ENCODE measurements around the gene TJAP1.
"Not testable (repeated sequence)": the region's sequence is repeated elsewhere in the genome, so short reads cannot be mapped to it uniquely, and the experiment has no call there.

The TJAP1 gene

GRCh38 chr6:43539409-43539808 lies 62.0 kb downstream of the TJAP1 start:
- not testable (repeated sequence) for DNase-seq (ENCODE audit: low spot score)

- DNase-seq (ENCODE audit: low spot score) = no peak
These were observed 63.1 kb downstream of the TJAP1 start for GRCh38 chr6:43540507-43540906.

- no peak for DNase-seq (ENCODE audit: low spot score)
These were observed 64.6 kb downstream of the TJAP1 start for GRCh38 chr6:43541774-43542471.

GRCh38 chr6:43544461-43544860 lies 67.1 kb downstream of the TJAP1 start:
- DNase-seq (ENCODE audit: low spot score) = no peak

GRCh38 chr6:43547222-43547621 lies 69.9 kb downstream of the TJAP1 start:
- DNase-seq (ENCODE audit: low spot score) = no peak

Data from hematopoietic multipotent progenitor cell treated with erythropoietin and hydrocortisone succinate and interleukin-3 and kit ligand, for 17 days (in vitro differentiated cells).